ENCODE measurements around the gene DUSP19. TPM values are rescaled to one million over a fixed set of nuclear protein-coding genes. Genes with fewer than 3 reads are reported as not detected.

The DUSP19 gene
- total RNA-seq, 1 experiment from 2014 or later: 1.8 TPM

GRCh38 chr2:183078163-183078463 lies 434 bp upstream of the DUSP19 start:
- Histone ChIP-seq H4K91ac (ENCODE audit: insufficient read length, low read depth, low read length) (no peak overlapping the region), H3T11ph (ENCODE audit: low read length) (no peak overlapping the region), H3K27ac (ENCODE audit: insufficient read length, low read depth, low read length) (peak overlapping the region; percentile 8), H3K79me2 (ENCODE audit: insufficient read depth, low read length) (no peaks in the 10 kb centered on the region), H3K9ac (ENCODE audit: extremely low read depth, insufficient read length, low read length) (peak overlapping the region; percentile 67), H3K9me3 (ENCODE audit: control insufficient read depth, low read depth, low read length) (no peaks in the 10 kb centered on the region), H3K27me3 (ENCODE audit: insufficient read depth, low read length) (no peaks in the 10 kb centered on the region), H2AFZ (ENCODE audit: low read length) (no peak overlapping the region), H3K4me2 (ENCODE audit: insufficient read depth, insufficient read length, low read length) (peak overlapping the region; percentile 93), H3K23ac (ENCODE audit: insufficient read length, low read depth, low read length) (no peak overlapping the region), H3K4me1 (ENCODE audit: insufficient read depth, low read length) (peaks cover 2% of the 10 kb centered on the region; the same call in 1 of the 2 replicates), H3K4ac (ENCODE audit: low read depth, low read length) (no peak overlapping the region), H2AK5ac (ENCODE audit: insufficient read length, low read length) (no peak overlapping the region), H2BK12ac (ENCODE audit: insufficient read length, low read depth, low read length) (no peak overlapping the region), H2BK120ac (ENCODE audit: low read depth, low read length, poor library complexity, severe bottlenecking) (no peak overlapping the region), H3K56ac (ENCODE audit: insufficient read length, low read depth, low read length) (no peak overlapping the region), H3K18ac (ENCODE audit: insufficient read length, low read depth, low read length) (no peak overlapping the region), H4K20me1 (ENCODE audit: control insufficient read depth, insufficient read depth, insufficient read length) (no peaks in the 10 kb centered on the region), H2BK20ac (ENCODE audit: low read depth, low read length, poor library complexity, severe bottlenecking) (no peak overlapping the region), H3K23me2 (ENCODE audit: insufficient read length, low read depth, low read length, poor library complexity, severe bottlenecking) (peaks cover 6% of the 10 kb centered on the region), H3K14ac (ENCODE audit: insufficient read depth, low read length) (no peak overlapping the region), H3K79me1 (ENCODE audit: insufficient read depth, low read depth, low read length, poor library complexity, severe bottlenecking) (no peaks in the 10 kb centered on the region), H4K8ac (replicated peaks; ENCODE audit: insufficient read length, low read depth, low read length) (no peak overlapping the region), H2BK15ac (ENCODE audit: low read depth, low read length) (no peak overlapping the region), H2BK5ac (ENCODE audit: insufficient read length, low read length) (no peak overlapping the region), H4K5ac (ENCODE audit: insufficient read length, low read depth, low read length) (no peak overlapping the region)
- Mint-ChIP-seq H3K4me3 (peak overlapping the region; percentile 77 to 92), H3K4me1 (peaks cover 20 to 25% of the 10 kb centered on the region in 2 experiments), H3K9me3 (no peaks in the 10 kb centered on the region), H3K27ac (peak overlapping the region; percentile 42 to 93 (median 88); a peak in 5 of 7 replicates), H3K36me3 (ENCODE audit: insufficient read depth in 1 of 3, low read depth in 3 of 3) (no peaks in the 10 kb centered on the region), H3K27me3 (ENCODE audit: low read depth) (no peaks in the 10 kb centered on the region)
- WGBS (ENCODE audit: extremely low coverage, insufficient read length, low lambda C conversion rate): no CpG with 5 or more reads among the region's 8 CpGs
- no peak for TF ChIP-seq CTCF (conservative IDR thresholded peaks at IDR 0.05)
- peak; percentile 74 for DNase-seq
